Endothelial cell of umbilical vein (primary cell): ENCODE results near the gene ERAL1. TPM values are rescaled to one million over a fixed set of nuclear protein-coding genes. Genes with fewer than 3 reads are reported as not detected.

Experiments
- BruUV-seq: library from RNA; stranded (reverse); fragments of 400-500 nt; replicated peaks from 2 replicates; lab custom pipeline; 2021; lab: Mats Ljungman, UMichigan
- CTCF ChIA-PET: fragments of 300-600, 350-600 bp; sonication (Branson Sonifier 250); formaldehyde crosslinking; loops from one replicate; lab custom pipeline; 2021; ENCODE audit warnings: antibody characterized with exemption, inconsistent platforms; lab: Charles Lee
- POLR2A ChIA-PET: fragments of 300-600, 350-600 bp; sonication (Branson Sonifier 250); formaldehyde crosslinking; loops from one replicate; lab custom pipeline; 2021; ENCODE audit warnings: antibody characterized with exemption, inconsistent platforms; lab: Charles Lee
- DNase-seq: peaks from one replicate; pipeline ENCODE4 v3.0.0-alpha.2; 2011; ENCODE audit warnings: low read depth, low spot score
- FAIRE-seq: peaks from 2 replicates; lab custom pipeline; 2011; peaks lifted over from hg19 to GRCh38; lab: Jason Lieb, UNC
- H2AFZ ChIP-seq: 2 replicates; pipeline ENCODE4 v1.6.0; 2012; ENCODE audit warnings: low read depth, low read length, control low read depth, inconsistent platforms
- H3K27ac ChIP-seq: 2 replicates; pipeline ENCODE4 v1.5.1; 2011; ENCODE audit warnings: low read depth, mild to moderate bottlenecking, control low read depth, low read length, moderate library complexity; ENCODE audit not compliant: insufficient read depth
- H3K27me3 ChIP-seq, 2 experiments: 2 replicates each; pipeline versions ENCODE4 v1.6.0 to v1.6.1; 2011; ENCODE audit warnings: low read length in 2 of 2, mixed read lengths in 1 of 2; ENCODE audit not compliant: control insufficient read depth in 2 of 2, insufficient read depth in 2 of 2
- H3K36me3 ChIP-seq, 2 experiments: 2 replicates in 1 of 2; 3 replicates in 1 of 2; pipeline ENCODE4 v1.5.1; 2011; ENCODE audit warnings: low read length in 2 of 2, mild to moderate bottlenecking in 1 of 2, moderate library complexity in 1 of 2; ENCODE audit not compliant: control insufficient read depth in 2 of 2, insufficient read depth in 2 of 2; ENCODE audit errors: extremely low read depth in 1 of 2
- H3K4me1 ChIP-seq: 3 replicates; pipeline ENCODE4 v1.5.1; 2011; ENCODE audit warnings: mild to moderate bottlenecking, low read length; ENCODE audit not compliant: control insufficient read depth, insufficient read depth; ENCODE audit errors: extremely low read depth
- H3K4me2 ChIP-seq: 2 replicates; pipeline ENCODE4 v1.6.1; 2011; ENCODE audit warnings: low read length, control low read depth, mixed read lengths; ENCODE audit not compliant: insufficient read depth
- H3K4me3 ChIP-seq, 3 experiments: fragments of 200-600 bp in 1 of 3; sonication (generic), shearing (Covaris generic) in 1 of 3; replicated peaks in 1 of 3; 2 replicates each; pipeline ENCODE4 v1.5.1; 2011 to 2016; ENCODE audit warnings: control low read depth in 3 of 3, low read length in 3 of 3, mild to moderate bottlenecking in 2 of 3, inconsistent platforms in 1 of 3, low read depth in 1 of 3, moderate library complexity in 1 of 3; ENCODE audit not compliant: insufficient read depth in 1 of 3
- H3K79me2 ChIP-seq: 2 replicates; pipeline ENCODE4 v1.6.0; 2012; ENCODE audit warnings: low read length, inconsistent platforms; ENCODE audit not compliant: control insufficient read depth, insufficient read depth
- H3K9ac ChIP-seq: replicated peaks from 2 replicates; pipeline ENCODE3; 2011; ENCODE audit warnings: low read length, control low read depth; ENCODE audit not compliant: insufficient read depth; ENCODE audit errors: extremely low read depth
- H3K9me1 ChIP-seq: replicated peaks from 3 replicates; pipeline ENCODE4 v1.6.0; 2011; ENCODE audit warnings: mild to moderate bottlenecking, low read length; ENCODE audit not compliant: control insufficient read depth, insufficient read depth; ENCODE audit errors: extremely low read depth
- H3K9me3 ChIP-seq: replicated peaks from 2 replicates; pipeline ENCODE4 v1.5.1; 2012; ENCODE audit warnings: low read length, inconsistent platforms; ENCODE audit not compliant: control insufficient read depth, insufficient read depth
- H4K20me1 ChIP-seq: replicated peaks from 2 replicates; pipeline ENCODE3; 2011; ENCODE audit warnings: mild to moderate bottlenecking, low read length; ENCODE audit not compliant: control insufficient read depth, insufficient read depth; ENCODE audit errors: extremely low read depth
- EZH2 ChIP-seq: IDR thresholded peaks from 2 replicates; pipeline ENCODE4 v1.6.1; 2012; ENCODE audit warnings: borderline replicate concordance, low read depth, mild to moderate bottlenecking, moderate library complexity, low read length, inconsistent platforms; ENCODE audit not compliant: severe bottlenecking
- FOS ChIP-seq: IDR thresholded peaks from 2 replicates; pipeline ENCODE4 v1.6.1; 2011; ENCODE audit warnings: mild to moderate bottlenecking, low read length, moderate library complexity, borderline replicate concordance; ENCODE audit not compliant: insufficient read depth
- GATA2 ChIP-seq: IDR thresholded peaks from 2 replicates; pipeline ENCODE4 v1.7.0; 2011; ENCODE audit warnings: low read depth, mild to moderate bottlenecking, moderate library complexity, mixed read lengths, low read length; ENCODE audit not compliant: insufficient read length, insufficient read depth
- JUN ChIP-seq: IDR thresholded peaks from 2 replicates; pipeline ENCODE4 v1.6.1; 2011; ENCODE audit warnings: borderline replicate concordance, low read depth; ENCODE audit not compliant: insufficient read length, insufficient read depth
- POLR2AphosphoS5 ChIP-seq: IDR thresholded peaks from 2 replicates; pipeline ENCODE4 v1.6.1; 2012; ENCODE audit warnings: low read depth, mild to moderate bottlenecking, control low read depth, low read length, moderate library complexity; ENCODE audit not compliant: insufficient read depth
- dilution Hi-C: fragments of 300-500 bp; cut with MboI; formaldehyde crosslinking; loops from one replicate; pipeline ENCODE4 v1.15.0; 2019; ENCODE audit warnings: low sequenced_read_pairs; ENCODE audit not compliant: extremely low pct_ligation_motif_present
- intact Hi-C: fragments of 100-400 bp; cut with micrococcal nuclease; formaldehyde crosslinking; loops from one replicate; pipeline ENCODE4 v1.10.0; 2022
- polyA plus RNA-seq, 4 experiments: library from polyadenylated mRNA; depleted of rRNA in 3 of 4; stranded (reverse) in 3 of 4; unstranded in 1 of 4; fragments of >200 nt; gene quantifications; 2 replicates each; pipeline versions ENCODE4 v1.2.1 to v1.2.3, GENCODE V29; 2011 to 2012; ENCODE audit warnings: missing spikeins in 1 of 4
- total RNA-seq: library from RNA; stranded (reverse); gene quantifications from 2 replicates; pipeline ENCODE4 v1.2.3, GENCODE V29; 2021
- TF ChIP-seq, protein P1 (sequence below): IDR thresholded peaks from 2 replicates; pipeline ENCODE4 v1.6.1; 2011; ENCODE audit not compliant: insufficient read depth, insufficient read length
- TF ChIP-seq, protein P2 (sequence below), 2 donors: IDR thresholded peaks; 1 replicate in 1 of 2; 2 replicates in 1 of 2; pipeline ENCODE4 v1.5.1; 2011; ENCODE audit warnings: low read length in 2 of 2, mild to moderate bottlenecking in 2 of 2, moderate library complexity in 2 of 2, control low read depth in 1 of 2, inconsistent platforms in 1 of 2, low read depth in 1 of 2; ENCODE audit not compliant: insufficient read depth in 1 of 2; ENCODE audit errors: extremely low read depth in 1 of 2

The ERAL1 gene
- total and polyA plus RNA-seq, 2 donors (not counting 3 experiments of a cell fraction or from before 2014, with no cell fraction given) = 58.0 to 86.6 TPM

DNA sequence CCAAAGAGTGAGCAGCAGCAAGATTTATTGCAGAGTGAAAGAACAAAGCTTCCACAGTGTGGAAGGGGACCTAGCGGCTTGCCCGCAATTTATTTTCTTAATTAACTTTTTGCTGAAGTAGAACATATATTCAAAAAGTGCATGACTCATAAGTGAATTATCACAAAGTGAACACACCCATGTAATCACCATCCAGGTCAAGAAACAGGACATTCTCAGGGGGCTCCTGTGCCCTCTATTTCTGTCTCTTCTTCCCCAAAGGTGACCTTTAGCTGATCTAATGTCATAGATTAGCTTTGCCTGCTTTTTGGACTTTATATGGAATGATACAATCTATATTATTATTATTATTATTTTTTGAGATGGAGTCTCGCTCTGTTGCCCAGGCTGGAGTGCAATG lies 19.9 kb downstream of the ERAL1 start:
- FAIRE-seq (peak; percentile 24), DNase-seq (no peak)
- Histone ChIP-seq H3K27ac (no peak overlapping the region), H3K27me3 (no peaks in the 10 kb centered on the region), H3K79me2 (no peaks in the 10 kb centered on the region), H2AFZ (peak overlapping the region; percentile 65), H3K9me1 (no peaks in the 10 kb centered on the region), H4K20me1 (no peaks in the 10 kb centered on the region), H3K4me1 (no peaks in the 10 kb centered on the region), H3K4me2 (no peak overlapping the region), H3K9ac (no peak overlapping the region), H3K36me3 (peaks cover 0 to 6% of the 10 kb centered on the region in 2 experiments), H3K4me3 (no peak overlapping the region), H3K9me3 (no peaks in the 10 kb centered on the region)
- dilution Hi-C loops = no loop called here
- no TSS peak for BruUV-seq
- ChIA-PET POLR2A (no interaction called here), CTCF (interaction anchor here (1.0 to 1.2 kb wide), 4 partner anchors 9 to 111 kb away, joined by 3 to 5 read pairs (median 3); no protein-coding TSS in a partner anchor)
- intact Hi-C loops = no loop called here
- TF ChIP-seq, protein P1, sequence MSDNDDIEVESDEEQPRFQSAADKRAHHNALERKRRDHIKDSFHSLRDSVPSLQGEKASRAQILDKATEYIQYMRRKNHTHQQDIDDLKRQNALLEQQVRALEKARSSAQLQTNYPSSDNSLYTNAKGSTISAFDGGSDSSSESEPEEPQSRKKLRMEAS = no peak
- TF ChIP-seq JUN (no peak), FOS (peak; percentile 22), GATA2 (no peak), POLR2AphosphoS5 (no peak), EZH2 (no peak)
- TF ChIP-seq, protein P2, sequence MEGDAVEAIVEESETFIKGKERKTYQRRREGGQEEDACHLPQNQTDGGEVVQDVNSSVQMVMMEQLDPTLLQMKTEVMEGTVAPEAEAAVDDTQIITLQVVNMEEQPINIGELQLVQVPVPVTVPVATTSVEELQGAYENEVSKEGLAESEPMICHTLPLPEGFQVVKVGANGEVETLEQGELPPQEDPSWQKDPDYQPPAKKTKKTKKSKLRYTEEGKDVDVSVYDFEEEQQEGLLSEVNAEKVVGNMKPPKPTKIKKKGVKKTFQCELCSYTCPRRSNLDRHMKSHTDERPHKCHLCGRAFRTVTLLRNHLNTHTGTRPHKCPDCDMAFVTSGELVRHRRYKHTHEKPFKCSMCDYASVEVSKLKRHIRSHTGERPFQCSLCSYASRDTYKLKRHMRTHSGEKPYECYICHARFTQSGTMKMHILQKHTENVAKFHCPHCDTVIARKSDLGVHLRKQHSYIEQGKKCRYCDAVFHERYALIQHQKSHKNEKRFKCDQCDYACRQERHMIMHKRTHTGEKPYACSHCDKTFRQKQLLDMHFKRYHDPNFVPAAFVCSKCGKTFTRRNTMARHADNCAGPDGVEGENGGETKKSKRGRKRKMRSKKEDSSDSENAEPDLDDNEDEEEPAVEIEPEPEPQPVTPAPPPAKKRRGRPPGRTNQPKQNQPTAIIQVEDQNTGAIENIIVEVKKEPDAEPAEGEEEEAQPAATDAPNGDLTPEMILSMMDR (IDR thresholded peaks at IDR 0.05; ENCODE audit: extremely low read depth in 1 of 2, insufficient read depth in 1 of 2, low read depth in 1 of 2, low read length in 2 of 2) = no peak
